ENCODE measurements around the gene CRMP1.

- TF ChIP-seq CTCF (IDR thresholded peaks at IDR 0.05; ENCODE audit: insufficient read depth, low read depth, low read length) (no peak), EZH2 (IDR thresholded peaks at IDR 0.05; ENCODE audit: insufficient read depth, low read length) (no peak)
Observed at GRCh38 chr4:5774416-5775036, 118.4 kb downstream of the CRMP1 start.
